ENCODE results near the gene GCSAM. TPM values are rescaled to one million over a fixed set of nuclear protein-coding genes. Genes with fewer than 3 reads are reported as not detected.

Gene GCSAM
- total RNA-seq, 1 experiment from 2014 or later: not detected

- Histone ChIP-seq H2AFZ (ENCODE audit: low read length) (peak overlapping the region; percentile 50), H3K27ac (ENCODE audit: insufficient read length, low read depth, low read length) (no peak overlapping the region), H2BK120ac (ENCODE audit: low read depth, low read length, poor library complexity, severe bottlenecking) (no peak overlapping the region), H4K8ac (replicated peaks; ENCODE audit: insufficient read length, low read depth, low read length) (no peak overlapping the region), H3K56ac (ENCODE audit: insufficient read length, low read depth, low read length) (no peak overlapping the region), H2BK20ac (ENCODE audit: low read depth, low read length, poor library complexity, severe bottlenecking) (no peak overlapping the region), H4K91ac (ENCODE audit: insufficient read length, low read depth, low read length) (no peak overlapping the region), H2AK5ac (ENCODE audit: insufficient read length, low read length) (no peak overlapping the region), H3T11ph (ENCODE audit: low read length) (no peak overlapping the region), H3K79me2 (ENCODE audit: insufficient read depth, low read length) (peaks cover 2% of the 10 kb centered on the region; the same call in 1 of the 2 replicates), H2BK12ac (ENCODE audit: insufficient read length, low read depth, low read length) (no peak overlapping the region), H3K14ac (ENCODE audit: insufficient read depth, low read length) (peak overlapping the region; percentile 26; the same call in 1 of the 2 replicates), H2BK15ac (ENCODE audit: low read depth, low read length) (no peak overlapping the region), H3K4ac (ENCODE audit: low read depth, low read length) (no peak overlapping the region), H3K4me1 (ENCODE audit: insufficient read depth, low read length) (peaks cover 3% of the 10 kb centered on the region; the same call in 1 of the 2 replicates), H3K23ac (ENCODE audit: insufficient read length, low read depth, low read length) (no peak overlapping the region), H3K9me3 (ENCODE audit: control insufficient read depth, low read depth, low read length) (no peaks in the 10 kb centered on the region), H3K9ac (ENCODE audit: extremely low read depth, insufficient read length, low read length) (peak overlapping the region; percentile 56), H4K5ac (ENCODE audit: insufficient read length, low read depth, low read length) (no peak overlapping the region), H3K4me2 (ENCODE audit: insufficient read depth, insufficient read length, low read length) (peak overlapping the region; percentile 92), H3K79me1 (ENCODE audit: insufficient read depth, low read depth, low read length, poor library complexity, severe bottlenecking) (no peaks in the 10 kb centered on the region), H2BK5ac (ENCODE audit: insufficient read length, low read length) (no peak overlapping the region), H3K18ac (ENCODE audit: insufficient read length, low read depth, low read length) (peak overlapping the region; percentile 74), H4K20me1 (ENCODE audit: control insufficient read depth, insufficient read depth, insufficient read length) (no peaks in the 10 kb centered on the region), H3K27me3 (ENCODE audit: insufficient read depth, low read length) (no peaks in the 10 kb centered on the region; the same call in 1 of the 2 replicates), H3K23me2 (ENCODE audit: insufficient read length, low read depth, low read length, poor library complexity, severe bottlenecking) (peaks cover 12% of the 10 kb centered on the region)
- TF ChIP-seq, protein P1, sequence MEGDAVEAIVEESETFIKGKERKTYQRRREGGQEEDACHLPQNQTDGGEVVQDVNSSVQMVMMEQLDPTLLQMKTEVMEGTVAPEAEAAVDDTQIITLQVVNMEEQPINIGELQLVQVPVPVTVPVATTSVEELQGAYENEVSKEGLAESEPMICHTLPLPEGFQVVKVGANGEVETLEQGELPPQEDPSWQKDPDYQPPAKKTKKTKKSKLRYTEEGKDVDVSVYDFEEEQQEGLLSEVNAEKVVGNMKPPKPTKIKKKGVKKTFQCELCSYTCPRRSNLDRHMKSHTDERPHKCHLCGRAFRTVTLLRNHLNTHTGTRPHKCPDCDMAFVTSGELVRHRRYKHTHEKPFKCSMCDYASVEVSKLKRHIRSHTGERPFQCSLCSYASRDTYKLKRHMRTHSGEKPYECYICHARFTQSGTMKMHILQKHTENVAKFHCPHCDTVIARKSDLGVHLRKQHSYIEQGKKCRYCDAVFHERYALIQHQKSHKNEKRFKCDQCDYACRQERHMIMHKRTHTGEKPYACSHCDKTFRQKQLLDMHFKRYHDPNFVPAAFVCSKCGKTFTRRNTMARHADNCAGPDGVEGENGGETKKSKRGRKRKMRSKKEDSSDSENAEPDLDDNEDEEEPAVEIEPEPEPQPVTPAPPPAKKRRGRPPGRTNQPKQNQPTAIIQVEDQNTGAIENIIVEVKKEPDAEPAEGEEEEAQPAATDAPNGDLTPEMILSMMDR (conservative IDR thresholded peaks at IDR 0.05): no peak
- no peak for DNase-seq
- Mint-ChIP-seq H3K36me3 (ENCODE audit: insufficient read depth in 1 of 3, low read depth in 3 of 3) (no peaks in the 10 kb centered on the region; a peak in 1 of 7 replicates), H3K4me3 (peak overlapping the region; percentile 86 to 95), H3K9me3 (no peaks in the 10 kb centered on the region; a peak in 1 of 5 replicates), H3K27ac (peak overlapping the region in 1 of 3 experiments; percentile 57; a peak in 1 of 7 replicates), H3K4me1 (peaks cover 20 to 26% of the 10 kb centered on the region in 2 experiments), H3K27me3 (ENCODE audit: low read depth) (peaks cover 20% of the 10 kb centered on the region)
- no CpG with 5 or more reads among the region's 12 CpGs for WGBS (ENCODE audit: extremely low coverage, insufficient read length, low lambda C conversion rate)
These were observed 47.3 kb downstream of the GCSAM start for GRCh38 chr3:112085735-112086075.
